ACHN (cell line): ENCODE measurements around the gene RUBCNL.

ENCODE experiments used
- DNase-seq: peaks from one replicate; pipeline ENCODE4 v3.0.0-alpha.2; 2015
- in situ Hi-C: cut with HindIII; loops from 2 replicates; pipeline ENCODE4 v1.10.0; 2017; ENCODE audit warnings: low sequenced_read_pairs, low pct_ligation_motif_present, low pct_unique_long_range_greater_than_20kb

The RUBCNL gene

GRCh38 chr13:46347277-46347676, 39.8 kb downstream of the RUBCNL start:
- no peak for DNase-seq
- in situ Hi-C loops, result no loop called here

GRCh38 chr13:46345866-46346265, 41.2 kb downstream of the RUBCNL start:
- in situ Hi-C loops, result no loop called here
- no peak for DNase-seq

GRCh38 chr13:46345398-46345797, 41.7 kb downstream of the RUBCNL start:
- DNase-seq, result no peak
- in situ Hi-C loops, result no loop called here

GRCh38 chr13:46343279-46343994, 43.6 kb downstream of the RUBCNL start:
- in situ Hi-C loops, result no loop called here
- no peak for DNase-seq

- in situ Hi-C loops, result no loop called here
- no peak for DNase-seq
Observed at GRCh38 chr13:46342538-46342937, 44.5 kb downstream of the RUBCNL start.

- DNase-seq, result no peak
- in situ Hi-C loops, result no loop called here
Observed at GRCh38 chr13:46341112-46341711, 45.8 kb downstream of the RUBCNL start.

- no peak for DNase-seq
- in situ Hi-C loops, result no loop called here
Observed at GRCh38 chr13:46340631-46341111, 46.4 kb downstream of the RUBCNL start.

- in situ Hi-C loops, result no loop called here
Observed at GRCh38 chr13:46340011-46340410, 47.0 kb downstream of the RUBCNL start.

GRCh38 chr13:46339035-46339666, 47.9 kb downstream of the RUBCNL start:
- peak; percentile 36 for DNase-seq
- in situ Hi-C loops, result no loop called here

More at GRCh38 chr13:46340011-46340410, 47.0 kb downstream of the RUBCNL start:
- DNase-seq, result no peak

GRCh38 chr13:46337700-46338099, 49.4 kb downstream of the RUBCNL start:
- in situ Hi-C loops, result no loop called here

GRCh38 chr13:46334035-46334822, 52.8 kb downstream of the RUBCNL start:
- no peak for DNase-seq
- in situ Hi-C loops, result no loop called here

More at GRCh38 chr13:46337700-46338099, 49.4 kb downstream of the RUBCNL start:
- DNase-seq, result no peak

- in situ Hi-C loops, result no loop called here
Observed at GRCh38 chr13:46332772-46333171, 54.3 kb downstream of the RUBCNL start.

GRCh38 chr13:46329624-46330023, 57.4 kb downstream of the RUBCNL start:
- DNase-seq, result no peak
- in situ Hi-C loops, result no loop called here

More at GRCh38 chr13:46332772-46333171, 54.3 kb downstream of the RUBCNL start:
- DNase-seq, result no peak

GRCh38 chr13:46327246-46327645, 59.8 kb downstream of the RUBCNL start:
- in situ Hi-C loops, result no loop called here
- DNase-seq, result no peak

GRCh38 chr13:46324976-46325375, 62.1 kb downstream of the RUBCNL start:
- DNase-seq, result no peak
- in situ Hi-C loops, result no loop called here

- in situ Hi-C loops, result no loop called here
- DNase-seq, result peak; percentile 43
Observed at GRCh38 chr13:46321494-46322225, 65.4 kb downstream of the RUBCNL start.

- in situ Hi-C loops, result no loop called here
Observed at GRCh38 chr13:46320821-46321220, 66.2 kb downstream of the RUBCNL start.

GRCh38 chr13:46320406-46320805, 66.6 kb downstream of the RUBCNL start:
- DNase-seq, result no peak
- in situ Hi-C loops, result no loop called here

More at GRCh38 chr13:46320821-46321220, 66.2 kb downstream of the RUBCNL start:
- no peak for DNase-seq
